Skeletal muscle cell (primary cell): ENCODE data around the gene SLC22A25.
"Not testable (repeated sequence)": the region's sequence is repeated elsewhere in the genome, so short reads cannot be mapped to it uniquely, and the experiment has no call there.

Experiments used
- DNase-seq: peaks from one replicate; pipeline ENCODE4 v3.0.0-alpha.2; 2010; ENCODE audit warnings: low read depth
- H3K4me3 ChIP-seq: 2 replicates; pipeline ENCODE4 v1.5.1; 2011; ENCODE audit warnings: low read depth, mild to moderate bottlenecking, control low read depth, low read length, moderate library complexity

SLC22A25 gene

GRCh38 chr11:63237413-63237812 is 6.0 kb downstream of the SLC22A25 start:
- no peak overlapping the region for H3K4me3 ChIP-seq
- no peak for DNase-seq

- not testable (repeated sequence) for H3K4me3 ChIP-seq, DNase-seq
Measured at GRCh38 chr11:63235471-63236461, 7.6 kb downstream of the SLC22A25 start.

- DNase-seq: no peak
- no peak overlapping the region for H3K4me3 ChIP-seq
Measured at GRCh38 chr11:63229815-63230214, 13.6 kb downstream of the SLC22A25 start.

- DNase-seq: no peak
- H3K4me3 ChIP-seq: no peak overlapping the region
Measured at GRCh38 chr11:63227521-63228107, 15.8 kb downstream of the SLC22A25 start.

GRCh38 chr11:63226488-63227114 is 16.8 kb downstream of the SLC22A25 start:
- H3K4me3 ChIP-seq: no peak overlapping the region
- DNase-seq: no peak

- DNase-seq: no peak
- H3K4me3 ChIP-seq: no peak overlapping the region
Measured at GRCh38 chr11:63214093-63214492, 29.3 kb downstream of the SLC22A25 start.

- no peak for DNase-seq
Measured at GRCh38 chr11:63212742-63213141, 30.7 kb downstream of the SLC22A25 start.

GRCh38 chr11:63210111-63210510 is 33.3 kb downstream of the SLC22A25 start:
- no peak overlapping the region for H3K4me3 ChIP-seq
- DNase-seq: no peak

More at GRCh38 chr11:63212742-63213141, 30.7 kb downstream of the SLC22A25 start:
- H3K4me3 ChIP-seq: no peak overlapping the region
